Activated CD8-positive, alpha-beta T cell treated with anti-CD3 and anti-CD28 coated beads, Interleukin-2, amount 10 ng/mL, durations not matched to agents 7 days and 5 days (primary cell): ENCODE results near the gene NPLOC4. TPM values are rescaled to one million over a fixed set of nuclear protein-coding genes. Genes with fewer than 3 reads are reported as not detected.

Experiments
- ATAC-seq: fragments of 150-1000 bp; cut with Tn5 transposase; one replicate; pipeline ENCODE4 v1.10.0; 2021; ENCODE audit warnings: moderate library complexity
- CTCF ChIA-PET: fragments of 350-600 bp; sonication (Branson Sonifier 250); formaldehyde crosslinking; loops from one replicate; lab custom pipeline; 2021; ENCODE audit warnings: antibody characterized with exemption; lab: Charles Lee
- POLR2A ChIA-PET: fragments of 350-600 bp; sonication (Branson Sonifier 250); formaldehyde crosslinking; loops from one replicate; lab custom pipeline; 2021; ENCODE audit warnings: antibody characterized with exemption; lab: Charles Lee
- DNase-seq: peaks from one replicate; pipeline ENCODE4 v3.0.0-alpha.2; 2020
- H3K27ac Mint-ChIP-seq: one replicate; pipeline ENCODE4 v1.8.0; 2021; ENCODE audit warnings: mild to moderate bottlenecking, mixed read lengths
- H3K27me3 Mint-ChIP-seq: one replicate; pipeline ENCODE4 v1.8.0; 2021; ENCODE audit warnings: low read depth, mixed read lengths
- H3K36me3 Mint-ChIP-seq: one replicate; pipeline ENCODE4 v1.8.0; 2021; ENCODE audit warnings: low read depth, mixed read lengths
- H3K4me1 Mint-ChIP-seq: one replicate; pipeline ENCODE4 v1.8.0; 2021; ENCODE audit warnings: low read depth, mixed read lengths
- H3K4me3 Mint-ChIP-seq: one replicate; pipeline ENCODE4 v1.8.0; 2021; ENCODE audit warnings: mild to moderate bottlenecking, mixed read lengths
- H3K9me3 Mint-ChIP-seq: one replicate; pipeline ENCODE4 v1.8.0; 2022; ENCODE audit warnings: mixed read lengths; ENCODE audit not compliant: insufficient read depth
- total RNA-seq, 2 experiments: library from RNA; stranded (reverse); gene quantifications; one replicate each; pipeline ENCODE4 v1.2.3, GENCODE V29; 2021

Gene NPLOC4
- total RNA-seq, 2 experiments from 2014 or later, result 113 TPM

DNA sequence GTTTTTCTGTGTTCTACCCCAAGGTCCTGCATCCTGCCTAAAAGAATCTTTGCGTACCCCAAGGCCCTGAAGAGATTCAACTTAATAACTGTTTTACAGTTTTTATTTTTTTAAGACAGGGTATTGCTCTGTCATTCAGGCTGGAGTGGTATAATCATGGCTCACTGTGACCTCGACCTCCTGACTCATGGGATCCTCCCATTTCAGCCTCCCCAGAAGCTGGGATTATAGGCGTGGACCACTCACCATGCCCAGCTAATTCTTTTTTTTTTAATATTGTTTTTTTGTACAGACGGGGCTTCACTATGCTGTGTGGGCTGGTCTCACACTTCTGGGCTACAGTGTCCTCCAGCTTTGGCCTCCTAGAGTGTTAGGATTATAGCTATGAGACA is 75.4 kb downstream of the NPLOC4 start:
- CTCF ChIA-PET, result no interaction called here
- Mint-ChIP-seq H3K27me3 (no peaks in the 10 kb centered on the region), H3K4me1 (peaks cover 5% of the 10 kb centered on the region), H3K36me3 (peaks cover 49% of the 10 kb centered on the region), H3K4me3 (no peak overlapping the region), H3K27ac (no peak overlapping the region), H3K9me3 (no peaks in the 10 kb centered on the region)
- POLR2A ChIA-PET, result no interaction called here
- ATAC-seq (no peak), DNase-seq (no peak)

DNA sequence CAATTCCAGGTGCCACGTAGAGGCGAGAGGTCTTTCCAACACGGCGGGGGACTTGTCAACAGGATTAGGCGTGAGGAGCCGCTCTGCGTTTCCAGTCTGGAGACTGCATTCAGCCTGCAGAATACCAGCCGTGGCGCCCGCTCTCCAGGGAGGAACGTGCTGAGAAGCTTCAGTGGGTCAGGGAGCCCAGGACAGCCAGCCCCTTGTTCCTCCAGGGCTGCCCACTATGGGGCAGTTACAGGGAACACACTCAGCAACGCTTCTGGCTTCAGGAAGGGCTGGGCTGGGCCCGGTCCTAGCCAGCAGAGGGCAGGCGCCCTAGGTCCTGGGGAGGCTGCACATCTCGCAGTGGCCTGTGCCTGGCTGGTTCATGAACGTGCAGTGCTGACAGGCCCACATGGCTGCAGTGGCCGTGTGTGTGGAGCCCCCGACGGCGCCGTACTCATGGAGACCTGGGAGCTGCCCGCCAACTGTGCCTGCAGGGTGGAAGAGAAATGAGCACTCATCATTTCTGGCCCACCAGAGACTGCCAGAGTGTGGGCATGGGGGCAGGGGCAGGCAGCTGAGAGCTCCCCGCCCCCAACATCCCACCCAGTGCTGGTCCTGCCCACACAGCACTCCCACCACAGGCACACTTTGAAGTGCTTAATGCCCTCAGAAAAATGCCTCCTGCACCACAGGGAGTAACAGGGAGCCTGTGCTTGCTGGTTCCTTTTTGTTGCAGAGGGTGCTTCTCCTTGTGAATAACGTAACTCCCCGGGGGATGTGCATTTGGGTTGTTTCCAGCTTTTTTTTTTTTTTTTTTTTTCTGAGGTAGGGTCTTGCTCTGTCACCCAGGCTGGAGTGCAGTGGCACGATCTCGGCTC is 77.7 kb downstream of the NPLOC4 start:
- Mint-ChIP-seq H3K4me3 (no peak overlapping the region), H3K27me3 (no peaks in the 10 kb centered on the region), H3K27ac (no peak overlapping the region), H3K4me1 (peaks cover 4% of the 10 kb centered on the region), H3K9me3 (no peaks in the 10 kb centered on the region), H3K36me3 (peaks cover 35% of the 10 kb centered on the region)
- ChIA-PET POLR2A (interaction anchor here (0.6 kb wide), 1 partner anchor 50 kb away, joined by 3 read pairs; no protein-coding TSS in a partner anchor), CTCF (interaction anchor here (0.7 kb wide), 1 partner anchor 227 kb away, joined by 3 read pairs; no protein-coding TSS in a partner anchor)
- DNase-seq (no peak), ATAC-seq (peak; percentile 26)

DNA sequence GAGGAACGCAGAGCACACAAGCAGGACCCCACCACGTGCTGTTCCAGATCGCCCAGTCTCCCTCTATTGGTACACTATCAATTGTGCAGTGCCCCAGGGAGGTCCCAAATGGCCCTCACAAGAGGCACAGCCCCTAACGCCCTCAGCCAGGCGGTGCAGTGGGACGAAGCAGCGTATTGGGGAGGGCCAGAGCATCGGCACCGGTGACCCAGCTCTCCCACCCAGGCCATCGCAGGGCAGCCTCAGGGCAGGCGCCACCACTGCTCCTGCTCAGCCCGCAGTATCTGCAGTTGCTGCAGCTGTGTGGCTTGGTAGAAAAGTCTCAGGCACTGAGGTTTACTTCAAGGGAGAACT is 78.8 kb downstream of the NPLOC4 start:
- Mint-ChIP-seq H3K27me3 (no peaks in the 10 kb centered on the region), H3K4me1 (peaks cover 15% of the 10 kb centered on the region), H3K36me3 (peaks cover 37% of the 10 kb centered on the region), H3K9me3 (no peaks in the 10 kb centered on the region), H3K4me3 (no peak overlapping the region), H3K27ac (no peak overlapping the region)
- ATAC-seq (no peak), DNase-seq (no peak)
- ChIA-PET CTCF (interaction anchor here (1.0 kb wide), 1 partner anchor 43 kb away, joined by 3 read pairs; no protein-coding TSS in a partner anchor), POLR2A (no interaction called here)

DNA sequence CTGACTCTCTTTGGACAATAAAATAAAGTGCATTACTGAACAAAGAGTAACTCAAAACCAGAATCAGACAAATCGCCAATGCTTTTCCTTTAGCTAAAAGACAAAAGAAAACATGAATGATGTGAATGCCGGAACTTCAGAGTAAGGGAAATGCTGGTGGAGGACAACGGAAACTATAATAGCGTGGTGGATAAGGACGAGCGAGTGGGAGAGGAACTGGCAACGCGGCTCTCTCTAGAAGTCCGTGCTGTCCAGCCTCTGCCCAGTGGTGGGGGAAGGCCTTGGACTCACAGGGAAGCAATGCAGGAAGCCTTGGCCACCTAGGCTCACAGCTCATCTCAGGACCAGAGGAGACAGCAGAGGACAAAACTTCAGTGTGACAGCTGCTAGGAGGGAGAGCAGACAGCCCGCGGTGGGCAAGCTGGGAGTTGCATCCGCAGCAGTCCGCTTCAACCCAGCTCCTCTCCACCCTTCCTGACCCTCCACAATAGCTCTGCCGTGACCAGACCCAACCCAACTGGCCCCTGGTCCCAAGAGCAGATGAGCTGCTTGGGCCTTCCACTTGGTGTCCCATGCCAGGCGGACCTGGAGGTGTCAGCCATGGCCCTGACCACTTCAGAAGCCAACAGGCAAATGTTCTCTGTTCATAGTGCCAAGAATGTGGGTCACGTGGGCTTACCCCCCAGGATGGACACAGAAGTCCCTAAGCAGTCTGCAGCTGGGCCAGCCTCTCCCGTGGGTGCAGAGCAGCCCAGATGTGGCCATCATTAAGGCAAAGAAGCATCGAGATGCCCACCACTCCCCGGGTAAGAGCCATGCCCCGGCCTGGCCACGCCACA is 79.4 kb downstream of the NPLOC4 start:
- H3K27ac Mint-ChIP-seq, result peak overlapping the region; percentile 1
- H3K27me3 Mint-ChIP-seq, result no peaks in the 10 kb centered on the region
- peaks cover 15% of the 10 kb centered on the region for H3K4me1 Mint-ChIP-seq
- ChIA-PET POLR2A (no interaction called here), CTCF (interaction anchor here (1.0 kb wide), 1 partner anchor 43 kb away, joined by 3 read pairs; no protein-coding TSS in a partner anchor)
- no peak for ATAC-seq
- peaks cover 34% of the 10 kb centered on the region for H3K36me3 Mint-ChIP-seq
- DNase-seq, result no peak
- H3K4me3 Mint-ChIP-seq, result no peak overlapping the region
- no peaks in the 10 kb centered on the region for H3K9me3 Mint-ChIP-seq

DNA sequence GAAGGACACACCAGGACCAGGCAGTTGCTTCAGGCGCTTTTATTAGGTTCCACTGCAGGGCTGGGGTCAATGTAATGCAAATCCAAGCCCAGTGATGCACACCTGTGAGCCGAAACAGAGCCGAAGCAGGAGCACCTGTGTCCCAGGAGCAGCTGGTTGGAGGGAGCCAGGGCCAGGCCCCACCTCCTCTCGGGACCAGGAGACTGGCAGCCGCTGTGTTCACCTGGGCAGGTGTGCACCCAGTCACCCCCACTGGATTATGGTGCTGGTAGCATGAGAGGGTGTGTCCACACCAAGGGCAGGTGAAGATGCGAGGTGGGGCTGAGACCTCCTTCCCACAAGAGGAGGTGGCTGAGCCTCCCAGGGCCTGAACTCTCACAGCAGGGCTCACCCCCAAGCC is 80.0 kb downstream of the NPLOC4 start:
- Mint-ChIP-seq H3K27ac (no peak overlapping the region), H3K27me3 (no peaks in the 10 kb centered on the region), H3K36me3 (peaks cover 32% of the 10 kb centered on the region)

DNA sequence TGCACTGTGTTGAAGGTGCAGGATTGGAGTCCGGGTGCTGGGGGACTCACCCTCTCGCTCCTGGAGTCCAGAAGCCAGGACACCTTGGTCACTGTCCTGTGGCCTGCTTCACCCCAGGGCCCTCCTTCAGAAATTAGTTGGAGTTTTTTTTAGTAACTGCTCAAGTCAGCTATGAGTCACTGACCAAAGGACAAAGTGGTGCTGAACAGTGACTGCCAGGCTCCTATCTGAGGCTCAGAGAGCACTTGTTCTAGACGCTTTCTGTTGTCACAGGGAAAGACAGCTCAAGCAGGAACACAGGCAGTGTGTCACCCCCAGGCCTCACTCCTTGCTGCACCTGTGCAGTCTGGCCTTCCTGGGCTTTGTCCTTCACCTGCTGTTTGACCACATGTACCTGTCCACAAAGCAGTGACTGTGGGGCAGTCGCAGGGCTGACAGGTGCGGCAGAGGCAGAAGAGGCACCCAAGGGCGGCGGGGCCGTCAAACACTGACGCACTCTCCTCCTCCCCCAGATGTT is 80.7 kb downstream of the NPLOC4 start:
- no peaks in the 10 kb centered on the region for H3K27me3 Mint-ChIP-seq
- POLR2A ChIA-PET, result no interaction called here
- peaks cover 19% of the 10 kb centered on the region for H3K4me1 Mint-ChIP-seq
- CTCF ChIA-PET, result no interaction called here
- H3K4me3 Mint-ChIP-seq, result no peak overlapping the region
- peaks cover 29% of the 10 kb centered on the region for H3K36me3 Mint-ChIP-seq
- ATAC-seq (no peak), DNase-seq (no peak)
- no peaks in the 10 kb centered on the region for H3K9me3 Mint-ChIP-seq
- H3K27ac Mint-ChIP-seq, result no peak overlapping the region

More for the DNA sequence above, 80.0 kb downstream of the NPLOC4 start:
- CTCF ChIA-PET, result no interaction called here
- ATAC-seq (no peak), DNase-seq (no peak)
- Mint-ChIP-seq H3K4me1 (peaks cover 15% of the 10 kb centered on the region), H3K4me3 (no peak overlapping the region), H3K9me3 (no peaks in the 10 kb centered on the region)
- POLR2A ChIA-PET, result no interaction called here

DNA sequence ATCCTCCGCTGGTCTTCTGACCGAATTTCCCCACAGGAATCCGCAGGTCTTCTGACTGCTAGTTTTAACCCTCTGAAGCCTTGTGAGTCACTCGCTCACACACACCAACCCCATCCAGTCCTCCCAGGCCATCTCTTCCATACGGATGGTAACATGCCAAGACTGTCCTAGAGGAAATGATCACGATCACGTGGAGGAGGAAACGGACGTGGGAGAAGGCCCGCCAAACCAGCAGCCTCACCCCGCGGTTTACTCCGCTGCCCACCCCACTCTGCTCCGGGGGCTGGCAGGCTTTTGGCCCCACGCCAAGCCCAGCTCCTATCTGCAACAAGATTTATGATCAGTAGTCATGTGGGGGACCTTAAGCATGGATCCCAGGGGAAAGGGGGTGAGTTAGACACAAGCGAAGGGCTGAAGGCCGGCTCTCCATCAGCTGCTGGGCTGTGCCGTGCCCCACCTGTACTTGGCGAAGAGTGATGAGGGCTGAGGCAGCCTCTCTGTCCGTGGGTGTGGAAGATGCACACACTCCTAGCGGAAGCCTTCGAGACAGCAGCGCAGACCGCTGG is 83.2 kb downstream of the NPLOC4 start:
- Mint-ChIP-seq H3K4me1 (peaks cover 36% of the 10 kb centered on the region), H3K27me3 (no peaks in the 10 kb centered on the region), H3K4me3 (peak overlapping the region; percentile 88), H3K36me3 (peaks cover 32% of the 10 kb centered on the region), H3K9me3 (no peaks in the 10 kb centered on the region), H3K27ac (peak overlapping the region; percentile 90)
- POLR2A ChIA-PET, result no interaction called here
- DNase-seq (no peak), ATAC-seq (no peak)
- CTCF ChIA-PET, result interaction anchor here (1.0 to 2.9 kb wide), 2 partner anchors 9 to 47 kb away, joined by 5 to 18 read pairs; no protein-coding TSS in a partner anchor

DNA sequence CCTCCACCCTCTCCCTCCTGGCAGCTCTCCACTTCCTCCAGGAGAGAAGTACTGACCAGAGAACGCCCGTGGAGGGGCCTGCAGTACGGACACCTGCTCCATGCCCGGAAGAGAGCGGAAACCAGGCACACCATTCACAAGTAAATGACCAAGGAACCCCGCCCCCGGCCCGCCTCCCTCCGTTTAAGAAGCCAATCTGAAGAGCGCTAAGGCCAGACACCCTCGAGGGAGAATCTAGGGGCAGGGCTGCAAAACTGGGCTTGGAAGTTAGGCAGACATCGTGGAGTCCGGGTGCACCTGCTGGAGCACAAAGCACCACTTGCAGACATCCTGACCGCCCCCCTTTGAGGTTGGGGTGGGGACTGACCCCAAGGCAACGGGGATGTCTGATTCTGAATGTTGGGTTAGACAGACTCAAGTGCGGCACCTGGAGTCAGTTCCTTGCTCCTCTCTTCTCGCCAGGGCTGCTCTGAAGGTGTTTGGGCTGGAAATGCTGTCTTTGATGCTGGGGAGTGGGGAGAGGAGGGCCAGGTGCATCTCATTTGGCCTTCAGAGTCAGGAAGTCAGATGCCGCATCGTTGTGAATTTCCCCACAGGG is 83.8 kb downstream of the NPLOC4 start:
- peak; percentile 90 for DNase-seq
- Mint-ChIP-seq H3K4me3 (peak overlapping the region; percentile 88), H3K27ac (peak overlapping the region; percentile 90), H3K27me3 (no peaks in the 10 kb centered on the region), H3K9me3 (no peaks in the 10 kb centered on the region), H3K4me1 (peaks cover 36% of the 10 kb centered on the region), H3K36me3 (peaks cover 29% of the 10 kb centered on the region)
- ChIA-PET CTCF (interaction anchor here (1.1 to 2.9 kb wide), 5 partner anchors 15 to 300 kb away, joined by 4 to 18 read pairs (median 10); no protein-coding TSS in a partner anchor), POLR2A (interaction anchor here (0.6 to 2.3 kb wide), 5 partner anchors 10 to 42 kb away, joined by 3 to 10 read pairs (median 5); partner anchors contain the start of gene ACTG1)
- ATAC-seq, result peak; percentile 77

DNA sequence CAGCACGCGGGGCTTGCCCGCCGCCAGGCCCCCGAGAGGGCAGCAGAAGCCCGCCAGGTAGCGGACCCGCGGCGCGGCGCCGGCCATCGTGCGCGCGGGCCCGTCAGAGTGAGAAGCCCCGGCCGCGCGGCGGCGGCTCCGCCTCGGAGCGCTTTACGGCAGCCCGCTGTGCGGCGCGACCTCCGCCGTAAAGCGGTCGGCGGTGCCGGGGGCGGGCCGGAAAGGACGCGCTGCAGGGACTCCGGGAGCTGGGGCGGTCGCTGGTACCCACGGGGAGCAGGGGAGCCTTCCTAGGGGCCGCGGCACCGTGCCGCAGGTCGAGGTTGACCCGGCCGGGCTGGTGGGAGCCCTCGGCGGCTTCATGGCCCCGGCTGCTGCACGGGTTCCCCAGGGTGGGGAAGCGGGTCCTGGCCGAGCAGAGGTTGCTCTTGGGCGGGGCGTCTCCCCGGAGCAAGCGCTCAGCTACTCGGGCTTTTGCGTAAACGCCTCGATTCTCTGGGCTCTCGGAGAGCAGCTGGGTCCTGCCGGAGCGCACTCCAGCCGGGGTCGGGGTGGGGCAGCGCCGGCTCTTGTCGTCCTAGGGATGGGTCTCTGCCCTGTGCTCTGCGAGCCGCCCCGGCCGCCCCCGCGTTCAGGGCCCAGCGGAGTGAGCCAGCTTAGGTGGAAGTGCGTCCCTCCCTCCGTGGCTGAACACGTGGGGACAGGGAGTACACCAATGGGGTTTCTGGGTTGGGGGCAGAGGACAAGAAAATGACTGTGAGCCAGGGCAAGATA is 84.5 kb downstream of the NPLOC4 start, which contains the start of gene FAAP100:
Gene FAAP100 (minus strand): TSS at position 110 of the 774 bp plus-strand sequence. CDS start 23 bp downstream, at position 87.
- CTCF ChIA-PET, result interaction anchor here (0.6 to 2.9 kb wide), 8 partner anchors 14 to 300 kb away, joined by 3 to 18 read pairs (median 4); no protein-coding TSS in a partner anchor
- Mint-ChIP-seq H3K4me1 (peaks cover 36% of the 10 kb centered on the region), H3K36me3 (peaks cover 26% of the 10 kb centered on the region), H3K27ac (peak within 1 kb of the TSS; percentile 90), H3K4me3 (peak within 1 kb of the TSS; percentile 88), H3K9me3 (no peaks in the 10 kb centered on the region), H3K27me3 (no peaks in the 10 kb centered on the region)
- ATAC-seq, result peak; percentile 63
- POLR2A ChIA-PET, result interaction anchor here (0.5 to 2.3 kb wide), 7 partner anchors 9 to 55 kb away, joined by 3 to 10 read pairs (median 4); partner anchors contain the start of gene ACTG1
- peak; percentile 85 for DNase-seq
